Body of pancreas (tissue), 4 donors: ENCODE measurements around the gene MOAP1. TPM values are rescaled to one million over a fixed set of nuclear protein-coding genes. Genes with fewer than 3 reads are reported as not detected.
"Not testable (repeated sequence)": the region's sequence is repeated elsewhere in the genome, so short reads cannot be mapped to it uniquely, and the experiment has no call there.

Experiments
- ATAC-seq: fragments of 150-250 bp; one replicate; pipeline ENCODE4 v1.9.1; 2016
- DNase-seq, 4 donors: peaks; one replicate each; pipeline ENCODE4 v3.0.0-alpha.2; 2019
- H3K27ac ChIP-seq, 4 donors: fragments of 200-600 bp; sonication (generic); 1 replicate in 3 of 4; 2 replicates in 1 of 4; pipeline versions ENCODE4 v1.5.1 to v1.6.1; 2016 to 2019; ENCODE audit warnings: mild to moderate bottlenecking in 1 of 4, mixed read lengths in 1 of 4, moderate library complexity in 1 of 4
- H3K27me3 ChIP-seq, 2 donors: fragments of 200-600 bp; sonication (generic); one replicate each; pipeline ENCODE4 v1.6.0; 2016; ENCODE audit warnings: mild to moderate bottlenecking in 1 of 2
- H3K36me3 ChIP-seq, 2 donors: fragments of 200-600 bp; sonication (generic); replicated peaks in 1 of 2; 2 replicates each; pipeline ENCODE4 v1.5.1; 2016; ENCODE audit warnings: low read depth in 2 of 2; ENCODE audit not compliant: insufficient read depth in 1 of 2
- H3K4me1 ChIP-seq: fragments of 200-600 bp; sonication (generic); one replicate; pipeline ENCODE4 v1.6.0; 2016
- H3K4me3 ChIP-seq, 2 donors: fragments of 200-600 bp; sonication (generic); 1 replicate in 1 of 2; 2 replicates in 1 of 2; pipeline ENCODE4 v1.5.1; 2016 to 2019
- H3K9me3 ChIP-seq, 3 donors: fragments of 200-600 bp; sonication (generic); 1 replicate in 2 of 3; 2 replicates in 1 of 3; pipeline ENCODE4 v1.5.1; 2016
- CTCF ChIP-seq, 7 experiments: fragments of 450-650 bp in 4 of 7; fragments of 200-600 bp in 3 of 7; sonication (generic) in 3 of 7; IDR thresholded peaks; one replicate each; pipeline ENCODE4 v1.5.1; 2016 to 2019; ENCODE audit warnings: antibody characterized with exemption in 7 of 7
- POLR2A ChIP-seq, 3 donors: fragments of 450-650 bp; IDR thresholded peaks; one replicate each; pipeline ENCODE4 v1.6.1; 2016; ENCODE audit warnings: antibody characterized with exemption in 3 of 3, mild to moderate bottlenecking in 2 of 3
- WGBS, 2 donors: methylation state at CpG; one replicate each; pipeline ENCODE4 v1.1.5; 2017; 5-methylcytosine and 5-hydroxymethylcytosine counted together
- intact Hi-C: fragments of 100-400 bp; cut with DNase I; formaldehyde crosslinking; loops from one replicate; pipeline ENCODE4 v1.15.1; 2023
- total RNA-seq, 2 donors: library from RNA; depleted of rRNA; stranded (reverse); fragments of >200 nt; gene quantifications; one replicate each; pipeline ENCODE4 v1.1.0, GENCODE V29; 2016

MOAP1 gene
- total RNA-seq, 2 donors from 2014 or later = 10.2 to 17.9 TPM

- peaks cover 22% of the 10 kb centered on the region for H3K4me1 ChIP-seq
- H3K27me3 ChIP-seq = no peaks in the 10 kb centered on the region
- intact Hi-C loops = loop anchor here (10.0 kb wide), 1 partner anchor 194 kb away; no protein-coding TSS in a partner anchor
- H3K27ac ChIP-seq = no peak overlapping the region
- 83 to 87% methylated on average over 8 of the region's 8 CpGs for WGBS, 2 donors
- ATAC-seq = no peak
- no peak for TF ChIP-seq CTCF (IDR thresholded peaks at IDR 0.05)
- TF ChIP-seq POLR2A (IDR thresholded peaks at IDR 0.05) = no peak
- no peaks in the 10 kb centered on the region for H3K36me3 ChIP-seq
- H3K9me3 ChIP-seq = no peaks in the 10 kb centered on the region
- no peak overlapping the region for H3K4me3 ChIP-seq
- no peak for DNase-seq
Observed at GRCh38 chr14:93148979-93149378, 35.7 kb downstream of the MOAP1 start.

- DNase-seq (no peak), ATAC-seq (no peak)
- H3K36me3 ChIP-seq = no peaks in the 10 kb centered on the region
- no peaks in the 10 kb centered on the region for H3K9me3 ChIP-seq
- H3K27me3 ChIP-seq = no peaks in the 10 kb centered on the region
- H3K27ac ChIP-seq = no peak overlapping the region
- TF ChIP-seq POLR2A (IDR thresholded peaks at IDR 0.05) (no peak), CTCF (IDR thresholded peaks at IDR 0.05) (no peak)
- H3K4me3 ChIP-seq = no peak overlapping the region
- H3K4me1 ChIP-seq = peaks cover 17% of the 10 kb centered on the region
- WGBS, 2 donors = 80 to 82% methylated on average over 9 of the region's 9 CpGs
- intact Hi-C loops = loop anchor here (10.0 kb wide), 1 partner anchor 191 kb away; no protein-coding TSS in a partner anchor
Observed at GRCh38 chr14:93146119-93146518, 38.6 kb downstream of the MOAP1 start.

- intact Hi-C loops = loop anchor here (10.0 kb wide), 1 partner anchor 188 kb away; no protein-coding TSS in a partner anchor
- ATAC-seq (no peak), DNase-seq (no peak)
- Histone ChIP-seq H3K4me3 (no peak overlapping the region), H3K4me1 (peaks cover 11% of the 10 kb centered on the region), H3K36me3 (no peaks in the 10 kb centered on the region), H3K27ac (no peak overlapping the region), H3K27me3 (no peaks in the 10 kb centered on the region), H3K9me3 (no peaks in the 10 kb centered on the region)
- TF ChIP-seq POLR2A (IDR thresholded peaks at IDR 0.05) = no peak
- TF ChIP-seq CTCF (IDR thresholded peaks at IDR 0.05) = no peak
- WGBS, 2 donors = 59 to 67% methylated on average over 12 to 13 of the region's 13 CpGs
Observed at GRCh38 chr14:93142854-93143652, 41.6 kb downstream of the MOAP1 start.

GRCh38 chr14:93137864-93138263 is 46.8 kb downstream of the MOAP1 start:
- no peaks in the 10 kb centered on the region for H3K9me3 ChIP-seq
- peak; percentile 73 for ATAC-seq
- DNase-seq = peak; percentile 83 to 92 (median 90)
- intact Hi-C loops = no loop called here
- TF ChIP-seq POLR2A (IDR thresholded peaks at IDR 0.05) = no peak
- TF ChIP-seq CTCF (IDR thresholded peaks at IDR 0.05) = peak in 4 of 7 experiments; percentile 36 to 47 (median 40)
- H3K27ac ChIP-seq = peak overlapping the region in 3 of 4 donors; percentile 18 to 73 (median 53)
- H3K27me3 ChIP-seq = no peaks in the 10 kb centered on the region
- 14 to 22% methylated on average over 7 to 17 of the region's 17 CpGs for WGBS, 2 donors
- H3K4me3 ChIP-seq = no peak overlapping the region
- no peaks in the 10 kb centered on the region for H3K36me3 ChIP-seq
- peaks cover 44% of the 10 kb centered on the region for H3K4me1 ChIP-seq

- H3K9me3 ChIP-seq, H3K36me3 ChIP-seq, intact Hi-C loops, H3K4me3 ChIP-seq, ATAC-seq, H3K27me3 ChIP-seq, DNase-seq: not testable (repeated sequence)
- Histone ChIP-seq H3K27ac (peak overlapping the region in 3 of 4 donors; percentile 59 to 73 (median 66)), H3K4me1 (peaks cover 50% of the 10 kb centered on the region)
- 88 to 98% methylated on average over 5 to 12 of the region's 13 CpGs for WGBS, 2 donors
Observed at GRCh38 chr14:93136508-93136907, 48.2 kb downstream of the MOAP1 start.
